ENCODE measurements around the gene MYO1D.
A peak's percentile ranks its signal among the peaks of the same experiment; 100 is the strongest.

MYO1D gene

DNA sequence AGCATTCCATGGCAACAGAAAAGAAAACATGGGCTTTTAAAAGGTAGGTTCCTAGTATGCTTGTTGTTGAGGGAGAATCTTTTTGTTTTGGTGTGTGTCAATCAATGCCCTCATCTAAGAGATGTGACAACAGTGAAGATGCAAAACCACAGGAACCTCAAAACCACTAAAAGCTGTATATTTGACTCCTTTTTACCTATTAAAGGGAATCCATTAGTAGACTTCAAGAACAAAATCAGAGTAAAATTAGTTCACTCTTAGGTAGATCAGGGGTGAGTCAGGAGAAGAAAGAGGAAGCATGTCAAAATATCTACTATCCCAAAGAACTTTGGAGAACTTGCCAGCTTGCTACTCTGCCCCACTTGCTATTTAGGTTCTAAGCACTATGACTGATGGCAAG is 301.1 kb downstream of the MYO1D start:
- in situ Hi-C loops (cut with MboI; ENCODE audit: low pct_unique_long_range_greater_than_20kb, low sequenced_read_pairs, unreplicated experiment) = no loop called here
- TF ChIP-seq, protein P1, sequence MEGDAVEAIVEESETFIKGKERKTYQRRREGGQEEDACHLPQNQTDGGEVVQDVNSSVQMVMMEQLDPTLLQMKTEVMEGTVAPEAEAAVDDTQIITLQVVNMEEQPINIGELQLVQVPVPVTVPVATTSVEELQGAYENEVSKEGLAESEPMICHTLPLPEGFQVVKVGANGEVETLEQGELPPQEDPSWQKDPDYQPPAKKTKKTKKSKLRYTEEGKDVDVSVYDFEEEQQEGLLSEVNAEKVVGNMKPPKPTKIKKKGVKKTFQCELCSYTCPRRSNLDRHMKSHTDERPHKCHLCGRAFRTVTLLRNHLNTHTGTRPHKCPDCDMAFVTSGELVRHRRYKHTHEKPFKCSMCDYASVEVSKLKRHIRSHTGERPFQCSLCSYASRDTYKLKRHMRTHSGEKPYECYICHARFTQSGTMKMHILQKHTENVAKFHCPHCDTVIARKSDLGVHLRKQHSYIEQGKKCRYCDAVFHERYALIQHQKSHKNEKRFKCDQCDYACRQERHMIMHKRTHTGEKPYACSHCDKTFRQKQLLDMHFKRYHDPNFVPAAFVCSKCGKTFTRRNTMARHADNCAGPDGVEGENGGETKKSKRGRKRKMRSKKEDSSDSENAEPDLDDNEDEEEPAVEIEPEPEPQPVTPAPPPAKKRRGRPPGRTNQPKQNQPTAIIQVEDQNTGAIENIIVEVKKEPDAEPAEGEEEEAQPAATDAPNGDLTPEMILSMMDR (IDR thresholded peaks at IDR 0.05; ENCODE audit: extremely low read depth, insufficient read depth, missing control alignments) = no peak
- DNase-seq (ENCODE audit: low spot score) = no peak

- TF ChIP-seq, protein P1 (IDR thresholded peaks at IDR 0.05; ENCODE audit: extremely low read depth, insufficient read depth, missing control alignments) = no peak
- in situ Hi-C loops (cut with MboI; ENCODE audit: low pct_unique_long_range_greater_than_20kb, low sequenced_read_pairs, unreplicated experiment) = no loop called here
- DNase-seq (ENCODE audit: low spot score) = no peak
These were observed 306.9 kb downstream of the MYO1D start for GRCh38 chr17:32570081-32570396.

DNA sequence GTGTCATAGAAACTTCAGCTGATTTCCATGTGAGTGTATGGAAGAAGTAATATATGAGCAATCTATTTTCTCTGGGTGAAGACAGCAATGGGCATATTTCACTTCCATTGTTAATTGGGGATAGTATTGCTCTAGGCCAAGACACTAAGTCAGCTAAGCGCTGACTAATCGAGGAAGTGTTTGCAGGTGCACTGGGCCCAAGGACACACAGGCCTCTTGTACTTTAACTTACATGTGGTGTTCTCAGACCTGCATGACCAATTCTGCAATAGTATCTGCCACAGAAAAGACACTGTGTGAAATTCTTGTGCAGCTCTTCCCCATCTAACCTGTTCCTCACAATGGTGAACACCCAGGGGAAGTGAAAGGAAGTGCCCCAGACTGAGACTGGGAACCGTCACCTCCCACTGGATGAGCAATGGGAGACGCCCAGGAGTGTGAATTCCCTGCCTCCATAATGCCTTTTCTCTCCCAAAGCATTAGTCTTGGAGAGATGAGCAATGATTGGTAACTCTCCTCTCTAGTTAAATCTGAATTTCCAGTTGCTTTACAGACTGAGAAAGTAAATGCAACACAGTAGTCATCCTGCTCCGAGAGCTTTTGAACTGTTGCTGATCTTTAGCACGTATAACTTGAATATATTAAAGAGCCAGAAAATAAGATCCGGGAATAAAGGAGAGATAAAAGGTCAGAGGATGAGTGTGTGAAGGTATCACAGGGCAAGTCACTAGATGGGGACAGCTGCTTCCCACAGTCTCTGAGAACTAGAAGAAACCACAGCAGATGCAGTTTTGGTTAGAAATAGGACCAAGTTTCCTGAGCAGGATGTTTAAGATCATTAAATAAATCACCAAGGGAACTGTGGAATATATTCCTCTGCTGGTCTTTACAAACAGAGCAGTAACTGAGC is 307.5 kb downstream of the MYO1D start:
- in situ Hi-C loops (cut with MboI; ENCODE audit: low pct_unique_long_range_greater_than_20kb, low sequenced_read_pairs, unreplicated experiment) = no loop called here
- DNase-seq (ENCODE audit: low spot score) = peak; percentile 75
- TF ChIP-seq, protein P1 (IDR thresholded peaks at IDR 0.05; ENCODE audit: extremely low read depth, insufficient read depth, missing control alignments) = no peak

GRCh38 chr17:32568705-32569104 is 308.2 kb downstream of the MYO1D start:
- in situ Hi-C loops (cut with MboI; ENCODE audit: low pct_unique_long_range_greater_than_20kb, low sequenced_read_pairs, unreplicated experiment) = no loop called here
- TF ChIP-seq, protein P1 (IDR thresholded peaks at IDR 0.05; ENCODE audit: extremely low read depth, insufficient read depth, missing control alignments) = no peak
- no peak for DNase-seq (ENCODE audit: low spot score)

DNA sequence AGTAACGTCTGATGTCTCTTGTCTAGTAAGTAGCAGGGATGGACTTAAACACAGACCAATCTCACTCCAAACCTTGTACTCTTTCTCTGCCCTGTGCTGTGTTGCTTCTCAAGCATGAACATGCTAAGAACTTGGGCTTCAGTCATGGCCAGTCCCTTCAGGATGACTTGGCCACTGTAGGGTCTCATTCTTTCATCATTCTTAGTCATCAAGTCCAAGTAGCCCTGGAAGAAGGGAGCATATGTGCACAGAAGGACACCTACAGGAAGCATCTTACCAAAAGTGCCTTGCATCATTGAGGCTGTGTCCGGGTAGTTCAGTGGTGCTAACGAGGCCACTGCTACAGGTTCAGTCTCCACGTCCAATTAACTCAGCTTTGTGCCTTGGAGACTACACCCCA is 309.4 kb downstream of the MYO1D start:
- in situ Hi-C loops (cut with MboI; ENCODE audit: low pct_unique_long_range_greater_than_20kb, low sequenced_read_pairs, unreplicated experiment) = no loop called here
- no peak for DNase-seq (ENCODE audit: low spot score)
- TF ChIP-seq, protein P1 (IDR thresholded peaks at IDR 0.05; ENCODE audit: extremely low read depth, insufficient read depth, missing control alignments) = no peak

DNA sequence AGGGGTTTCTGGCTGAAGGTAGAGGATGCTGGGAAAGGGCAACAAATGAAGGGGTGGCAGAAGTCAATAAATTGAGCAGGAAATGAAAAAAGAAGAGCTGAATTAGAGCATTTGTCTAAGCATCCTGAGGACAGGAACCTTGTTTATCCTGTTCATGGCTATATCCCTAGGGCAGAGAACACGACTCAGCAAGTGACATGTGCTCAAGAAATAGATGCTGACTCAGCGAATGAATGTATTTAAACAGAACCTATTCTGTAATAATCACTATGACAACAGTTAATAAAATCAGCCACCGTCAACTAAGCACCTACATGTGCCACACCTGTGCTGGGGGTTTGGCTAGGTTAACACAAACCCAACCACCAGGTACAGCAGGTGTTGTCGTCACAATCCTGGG is 309.8 kb downstream of the MYO1D start:
- in situ Hi-C loops (cut with MboI; ENCODE audit: low pct_unique_long_range_greater_than_20kb, low sequenced_read_pairs, unreplicated experiment) = no loop called here
- no peak for DNase-seq (ENCODE audit: low spot score)

More for the DNA sequence above, 309.8 kb downstream of the MYO1D start:
- TF ChIP-seq, protein P1 (IDR thresholded peaks at IDR 0.05; ENCODE audit: extremely low read depth, insufficient read depth, missing control alignments) = no peak

Measured in GM13977 (cell line).